Esophagus squamous epithelium (tissue), 4 donors: ENCODE results near the gene PFKFB3.

Experiments used
- CTCF ChIP-seq, 6 experiments: fragments of 450-650 bp in 4 of 6; fragments of 200-600 bp in 2 of 6; sonication (generic) in 2 of 6; IDR thresholded peaks; one replicate each; pipeline ENCODE4 v1.5.1; 2016 to 2019; ENCODE audit warnings: antibody characterized with exemption in 6 of 6, mild to moderate bottlenecking in 4 of 6, moderate library complexity in 4 of 6
- POLR2A ChIP-seq, 4 donors: fragments of 450-650 bp; IDR thresholded peaks; one replicate each; pipeline ENCODE4 v1.6.1; 2017; ENCODE audit warnings: antibody characterized with exemption in 4 of 4, mild to moderate bottlenecking in 4 of 4, moderate library complexity in 3 of 4

GRCh38 chr10:6230315-6230714 lies 27.6 kb downstream of the PFKFB3 start:
- no peak for TF ChIP-seq CTCF (IDR thresholded peaks at IDR 0.05)
- TF ChIP-seq POLR2A (IDR thresholded peaks at IDR 0.05), result no peak
